Psoas muscle (tissue), 8 donors: ENCODE data around the gene CCDC88C. TPM values are rescaled to one million over a fixed set of nuclear protein-coding genes. Genes with fewer than 3 reads are reported as not detected.

Experiments
- ATAC-seq, 4 donors: fragments of 200-7000 bp; cut with Tn5 transposase; one replicate each; pipeline ENCODE4 v1.9.1; 2020; ENCODE audit warnings: moderate library complexity in 3 of 4, mild to moderate bottlenecking in 2 of 4
- DNase-seq, 2 donors: peaks; one replicate each; pipeline ENCODE4 v3.0.0-alpha.2; 2020
- H3K27ac ChIP-seq: fragments of 200-600 bp; one replicate; pipeline ENCODE4 v1.8.0; 2022
- H3K27me3 ChIP-seq, 3 donors: fragments of 200-600 bp in 1 of 3; one replicate each; pipeline versions ENCODE4 v1.6.1 to v1.8.0; 2013 to 2022; ENCODE audit warnings: low read length in 2 of 3, mild to moderate bottlenecking in 2 of 3, moderate library complexity in 1 of 3; ENCODE audit not compliant: insufficient read depth in 3 of 3
- H3K36me3 ChIP-seq, 2 donors: fragments of 200-600 bp in 1 of 2; one replicate each; pipeline versions ENCODE4 v1.6.1 to v1.8.0; 2013 to 2022; ENCODE audit warnings: low read depth in 1 of 2, mild to moderate bottlenecking in 1 of 2, moderate library complexity in 1 of 2; ENCODE audit not compliant: insufficient read depth in 1 of 2
- H3K4me1 ChIP-seq: fragments of 200-600 bp; one replicate; pipeline ENCODE4 v1.8.0; 2022
- H3K4me3 ChIP-seq: fragments of 200-600 bp; one replicate; pipeline ENCODE4 v1.8.0; 2022; ENCODE audit warnings: mild to moderate bottlenecking
- H3K9me3 ChIP-seq: fragments of 200-600 bp; one replicate; pipeline ENCODE4 v1.8.0; 2022
- CTCF ChIP-seq: fragments of 200-600 bp; IDR thresholded peaks from one replicate; pipeline ENCODE4 v1.8.0; 2022; ENCODE audit warnings: antibody characterized with exemption
- WGBS, 3 donors: extraction: QIAGEN DNeasy Blood & Tissue Kit; methylation state at CpG; one replicate each; pipeline versions ENCODE4 v1.1.6 to v1.1.7; 2013; 5-methylcytosine and 5-hydroxymethylcytosine counted together
- intact Hi-C, 2 donors: fragments of 100-400 bp; cut with DNase I; formaldehyde crosslinking; loops; one replicate each; pipeline versions ENCODE4 v1.11.0 to v1.14.2; 2022
- polyA plus RNA-seq, 3 donors: library from polyadenylated mRNA; stranded (reverse); fragments of 200-250 nt; gene quantifications; one replicate each; pipeline ENCODE4 v1.2.3, GENCODE V29; 2013
- total RNA-seq, 4 donors: library from RNA; stranded (reverse); fragmentation: NEBNext Ultra II Directional in 2 of 4; extraction: Animal tissue kit (Norgen Biotek cat#: 25700) in 2 of 4; gene quantifications; one replicate each; pipeline versions ENCODE4 v1.2.1 to v1.2.4, GENCODE V29; 2021 to 2023
- donor health status: healthy with polysubstance abuse.
- donor health status: DM: no; HTN: no; CAD: no; lungs with moderate emphysema.
- donor health status: Bipolar disorder and iron deficiency.
- donor health status: healthy.
- donor health status: DM: yes; HTN: yes; CAD: no.
- donor health status: DM: no; HTN: no; CAD: no.
- donor health status: DM: no; HTN: no; CAD: no.
- donor health status: DM: yes; HTN: yes; CAD: no.

CCDC88C gene
- total and polyA plus RNA-seq, 7 donors: 0.49 to 3.9 (median 2.4) TPM

GRCh38 chr14:91456283-91456682, 38.7 kb upstream of the CCDC88C start:
- ATAC-seq (no peak), DNase-seq (no peak)
- no peaks in the 10 kb centered on the region for H3K9me3 ChIP-seq
- peaks cover 2 to 71% of the 10 kb centered on the region in 2 donors for H3K36me3 ChIP-seq
- no peaks in the 10 kb centered on the region for H3K4me1 ChIP-seq
- no peak for TF ChIP-seq CTCF
- H3K4me3 ChIP-seq: no peak overlapping the region
- intact Hi-C loops: no loop called here
- WGBS, 3 donors: 92 to 100% (median 96%) methylated on average over 1 of the region's 1 CpG
- no peak overlapping the region for H3K27ac ChIP-seq
- H3K27me3 ChIP-seq: no peaks in the 10 kb centered on the region

GRCh38 chr14:91454580-91454979, 37.0 kb upstream of the CCDC88C start:
- intact Hi-C loops: no loop called here
- ATAC-seq (no peak), DNase-seq (no peak)
- Histone ChIP-seq H3K4me3 (no peak overlapping the region), H3K27ac (no peak overlapping the region), H3K36me3 (peaks cover 2 to 54% of the 10 kb centered on the region in 2 donors), H3K4me1 (no peaks in the 10 kb centered on the region), H3K9me3 (no peaks in the 10 kb centered on the region), H3K27me3 (no peaks in the 10 kb centered on the region)
- no peak for TF ChIP-seq CTCF
- 91 to 96% (median 95%) methylated on average over 3 of the region's 3 CpGs for WGBS, 3 donors

GRCh38 chr14:91454155-91454554, 36.5 kb upstream of the CCDC88C start:
- no peak overlapping the region for H3K27ac ChIP-seq
- no peak overlapping the region for H3K4me3 ChIP-seq
- no peak for ATAC-seq
- intact Hi-C loops: no loop called here
- H3K36me3 ChIP-seq: peaks cover 2 to 50% of the 10 kb centered on the region in 2 donors
- no peak for TF ChIP-seq CTCF
- H3K9me3 ChIP-seq: no peaks in the 10 kb centered on the region
- no peaks in the 10 kb centered on the region for H3K27me3 ChIP-seq
- DNase-seq: no peak
- H3K4me1 ChIP-seq: no peaks in the 10 kb centered on the region

- peak in 1 of 4 donors; percentile 40 for ATAC-seq
- H3K36me3 ChIP-seq: peaks cover 2 to 45% of the 10 kb centered on the region in 2 donors
- intact Hi-C loops: no loop called here
- H3K4me3 ChIP-seq: no peak overlapping the region
- no peak overlapping the region for H3K27ac ChIP-seq
- no peaks in the 10 kb centered on the region for H3K9me3 ChIP-seq
- 82 to 88% (median 87%) methylated on average over 5 of the region's 5 CpGs for WGBS, 3 donors
- H3K4me1 ChIP-seq: no peaks in the 10 kb centered on the region
- TF ChIP-seq CTCF: no peak
- DNase-seq: no peak
- no peaks in the 10 kb centered on the region for H3K27me3 ChIP-seq
Observed at GRCh38 chr14:91453744-91454143, 36.1 kb upstream of the CCDC88C start.

GRCh38 chr14:91444335-91445020, 26.9 kb upstream of the CCDC88C start:
- DNase-seq (no peak), ATAC-seq (no peak)
- Histone ChIP-seq H3K4me3 (no peak overlapping the region), H3K9me3 (no peaks in the 10 kb centered on the region), H3K27me3 (no peaks in the 10 kb centered on the region), H3K27ac (no peak overlapping the region), H3K4me1 (no peaks in the 10 kb centered on the region), H3K36me3 (no peaks in the 10 kb centered on the region)
- WGBS, 3 donors: 74 to 82% (median 74%) methylated on average over 6 of the region's 6 CpGs
- intact Hi-C loops: no loop called here
- no peak for TF ChIP-seq CTCF
